Measurements from ENCODE around the gene ANK3. TPM values are rescaled to one million over a fixed set of nuclear protein-coding genes. Genes with fewer than 3 reads are reported as not detected.

ANK3 gene
- total RNA-seq, 2 donors from 2014 or later = 41.0 to 113 TPM

DNA sequence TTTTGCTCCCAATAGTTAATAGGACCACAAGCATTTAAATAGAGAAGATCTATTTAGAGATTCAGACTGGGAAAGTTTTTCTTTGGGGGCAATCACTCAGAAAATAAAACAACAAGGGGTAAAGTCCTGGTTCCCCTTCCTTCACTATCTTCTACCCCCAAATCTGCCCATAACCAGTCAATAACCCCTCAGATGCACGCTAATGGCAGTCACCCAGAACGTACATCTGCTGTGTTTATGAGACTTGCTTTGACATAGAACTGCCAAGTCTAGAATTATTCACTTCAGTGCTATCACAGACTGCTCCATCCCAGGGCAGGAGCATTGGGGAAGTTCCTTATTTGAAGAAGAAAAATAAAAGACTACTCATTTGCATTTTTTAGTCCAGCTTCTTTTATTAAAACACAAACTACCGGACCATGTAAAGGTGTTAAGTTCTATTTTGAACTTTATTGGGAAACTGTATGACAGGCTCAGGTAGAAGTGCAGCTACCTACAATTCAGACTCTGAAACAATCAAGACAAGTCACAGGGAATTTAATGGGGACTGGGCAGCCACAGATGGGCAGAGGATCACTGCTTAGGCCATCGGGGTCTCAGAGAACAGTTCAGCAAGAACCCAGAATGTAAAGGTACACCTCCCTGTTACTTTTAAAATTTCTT lies 38.4 kb downstream of the ANK3 start:
- no peak for TF ChIP-seq POLR2A (IDR thresholded peaks at IDR 0.05)
- intact Hi-C loops (cut with DNase I) = no loop called here
- ATAC-seq = no peak
- Histone ChIP-seq H3K4me1 (peaks cover 11% of the 10 kb centered on the region), H3K9me3 (no peaks in the 10 kb centered on the region), H3K36me3 (replicated peaks in 1 of 2; ENCODE audit: insufficient read depth in 1 of 2, low read depth in 2 of 2) (no peaks in the 10 kb centered on the region), H3K27me3 (no peaks in the 10 kb centered on the region), H3K4me3 (no peak overlapping the region), H3K27ac (peak overlapping the region in 1 of 4 donors; percentile 11)
- WGBS, 2 donors = 69 to 74% methylated on average over 4 of the region's 4 CpGs
- DNase-seq = no peak

DNA sequence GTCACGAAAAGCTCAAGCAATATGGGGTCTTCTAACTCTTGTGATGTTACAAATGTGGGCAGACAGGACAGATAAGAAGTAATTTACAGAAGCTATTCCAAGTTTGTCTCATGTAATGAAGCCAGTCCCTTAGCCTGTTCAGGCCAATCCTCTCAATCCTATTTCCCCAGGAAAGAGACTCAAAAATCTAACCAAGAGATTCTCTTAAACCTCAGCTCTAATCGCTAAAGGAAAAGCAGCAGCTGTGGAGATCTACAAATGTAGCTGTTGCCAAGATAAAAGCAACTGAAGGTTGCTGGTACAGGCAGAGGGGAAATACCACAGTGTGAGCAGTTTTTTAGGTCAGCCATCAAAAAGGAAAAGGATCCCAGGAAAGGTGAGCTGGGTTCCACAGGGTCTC lies 39.3 kb downstream of the ANK3 start:
- ATAC-seq = peak; percentile 59
- H3K27ac ChIP-seq = no peak overlapping the region
- 32 to 44% methylated on average over 2 of the region's 2 CpGs for WGBS, 2 donors

DNA sequence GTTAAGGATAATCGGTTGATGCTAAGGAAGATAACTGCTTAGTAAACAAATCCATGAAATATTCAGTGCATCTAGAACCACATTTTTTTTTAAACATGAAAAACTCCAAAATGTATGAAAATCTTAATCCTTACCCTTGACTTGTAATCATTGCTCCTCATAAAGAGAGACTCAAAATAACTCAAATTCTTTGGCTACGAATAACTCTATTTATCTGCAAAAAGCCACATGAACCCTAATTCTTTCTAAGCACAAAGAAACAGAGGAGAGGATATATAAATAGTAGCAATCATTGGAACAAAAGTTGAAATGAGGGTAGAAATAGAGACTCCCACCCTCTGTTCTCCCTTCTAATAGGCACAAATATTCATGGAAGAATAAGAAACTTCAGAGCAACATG lies 40.2 kb downstream of the ANK3 start:
- 80 to 81% methylated on average over 2 of the region's 2 CpGs for WGBS, 2 donors
- Histone ChIP-seq H3K27ac (no peak overlapping the region), H3K27me3 (no peaks in the 10 kb centered on the region), H3K4me3 (no peak overlapping the region), H3K9me3 (no peaks in the 10 kb centered on the region), H3K36me3 (replicated peaks in 1 of 2; ENCODE audit: insufficient read depth in 1 of 2, low read depth in 2 of 2) (no peaks in the 10 kb centered on the region), H3K4me1 (peaks cover 11% of the 10 kb centered on the region)
- intact Hi-C loops (cut with DNase I) = no loop called here
- TF ChIP-seq, protein P1, sequence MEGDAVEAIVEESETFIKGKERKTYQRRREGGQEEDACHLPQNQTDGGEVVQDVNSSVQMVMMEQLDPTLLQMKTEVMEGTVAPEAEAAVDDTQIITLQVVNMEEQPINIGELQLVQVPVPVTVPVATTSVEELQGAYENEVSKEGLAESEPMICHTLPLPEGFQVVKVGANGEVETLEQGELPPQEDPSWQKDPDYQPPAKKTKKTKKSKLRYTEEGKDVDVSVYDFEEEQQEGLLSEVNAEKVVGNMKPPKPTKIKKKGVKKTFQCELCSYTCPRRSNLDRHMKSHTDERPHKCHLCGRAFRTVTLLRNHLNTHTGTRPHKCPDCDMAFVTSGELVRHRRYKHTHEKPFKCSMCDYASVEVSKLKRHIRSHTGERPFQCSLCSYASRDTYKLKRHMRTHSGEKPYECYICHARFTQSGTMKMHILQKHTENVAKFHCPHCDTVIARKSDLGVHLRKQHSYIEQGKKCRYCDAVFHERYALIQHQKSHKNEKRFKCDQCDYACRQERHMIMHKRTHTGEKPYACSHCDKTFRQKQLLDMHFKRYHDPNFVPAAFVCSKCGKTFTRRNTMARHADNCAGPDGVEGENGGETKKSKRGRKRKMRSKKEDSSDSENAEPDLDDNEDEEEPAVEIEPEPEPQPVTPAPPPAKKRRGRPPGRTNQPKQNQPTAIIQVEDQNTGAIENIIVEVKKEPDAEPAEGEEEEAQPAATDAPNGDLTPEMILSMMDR (IDR thresholded peaks at IDR 0.05) = no peak
- TF ChIP-seq POLR2A (IDR thresholded peaks at IDR 0.05) = no peak
- DNase-seq (no peak), ATAC-seq (no peak)

More for the DNA sequence above, 39.3 kb downstream of the ANK3 start:
- Histone ChIP-seq H3K4me3 (no peak overlapping the region), H3K27me3 (no peaks in the 10 kb centered on the region), H3K36me3 (replicated peaks in 1 of 2; ENCODE audit: insufficient read depth in 1 of 2, low read depth in 2 of 2) (no peaks in the 10 kb centered on the region), H3K9me3 (no peaks in the 10 kb centered on the region), H3K4me1 (peaks cover 11% of the 10 kb centered on the region)
- DNase-seq = peak in 3 of 4 donors; percentile 27 to 41 (median 36)
- intact Hi-C loops (cut with DNase I) = no loop called here
- TF ChIP-seq, protein P1 (IDR thresholded peaks at IDR 0.05) = no peak

DNA sequence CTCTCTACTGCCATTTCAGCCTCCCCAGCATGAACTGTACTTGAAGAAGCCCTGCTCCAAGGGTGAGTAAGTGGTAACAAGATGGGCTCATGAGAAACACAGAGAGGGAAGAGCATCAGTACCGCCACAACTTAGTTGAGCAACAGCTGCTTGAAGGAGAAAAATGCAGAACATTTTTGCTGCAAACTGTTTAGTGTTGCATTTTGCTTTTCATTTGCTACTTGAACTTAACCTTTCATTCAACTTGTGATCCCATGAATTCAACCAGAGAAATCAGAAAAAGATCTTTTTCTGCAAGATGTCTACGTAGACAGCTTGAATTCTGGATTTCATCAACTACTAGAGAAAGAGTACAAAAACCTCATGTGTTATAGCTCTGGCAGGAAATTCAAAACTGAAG lies 40.7 kb downstream of the ANK3 start:
- H3K27ac ChIP-seq = no peak overlapping the region
- WGBS, 2 donors = 92 to 93% methylated on average over 2 of the region's 2 CpGs
- no peaks in the 10 kb centered on the region for H3K9me3 ChIP-seq
- DNase-seq = no peak
- TF ChIP-seq, protein P1 (IDR thresholded peaks at IDR 0.05) = no peak
- TF ChIP-seq POLR2A (IDR thresholded peaks at IDR 0.05) = no peak
- peaks cover 11% of the 10 kb centered on the region for H3K4me1 ChIP-seq
- H3K36me3 ChIP-seq (replicated peaks in 1 of 2; ENCODE audit: insufficient read depth in 1 of 2, low read depth in 2 of 2) = no peaks in the 10 kb centered on the region
- ATAC-seq = no peak
- intact Hi-C loops (cut with DNase I) = no loop called here
- no peaks in the 10 kb centered on the region for H3K27me3 ChIP-seq
- H3K4me3 ChIP-seq = no peak overlapping the region

DNA sequence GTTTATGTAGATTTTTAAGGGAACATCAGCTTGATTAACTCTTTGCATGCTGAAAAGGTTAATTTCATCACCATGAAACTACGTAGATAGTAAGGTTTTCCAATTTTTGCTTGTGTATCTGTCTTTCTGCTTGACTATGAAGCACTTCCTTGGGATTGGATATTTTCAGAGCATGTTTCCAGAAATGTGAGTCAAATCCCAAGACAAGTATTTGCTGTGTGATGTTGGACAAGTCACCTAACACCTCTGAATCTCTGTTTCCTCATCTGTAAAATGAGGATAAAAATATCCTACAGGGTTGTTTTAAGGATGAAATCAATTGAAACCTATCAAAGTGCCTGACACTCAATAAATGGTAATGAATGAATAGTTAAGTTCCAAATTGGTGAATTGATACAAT lies 42.4 kb downstream of the ANK3 start:
- WGBS, 2 donors = 91 to 100% methylated on average over 1 of the region's 1 CpG

DNA sequence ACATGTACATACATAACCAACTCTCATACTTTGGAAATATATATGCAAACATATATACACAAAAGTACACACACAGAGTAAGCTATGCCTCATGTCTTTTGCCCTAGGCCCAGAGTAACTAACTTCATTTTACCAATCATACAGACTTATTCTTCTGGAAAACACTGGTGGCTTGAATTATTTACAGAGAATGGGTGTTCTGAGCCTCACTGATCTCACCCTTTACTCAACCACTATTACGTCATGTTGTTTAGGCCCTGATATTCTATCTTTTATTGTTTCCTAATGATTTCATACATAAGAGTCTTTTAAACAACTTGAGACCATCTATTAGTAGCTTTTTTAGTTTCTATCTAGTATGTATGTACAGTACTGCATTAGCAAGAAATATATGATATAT lies 43.0 kb downstream of the ANK3 start:
- peaks cover 11% of the 10 kb centered on the region for H3K4me1 ChIP-seq
- H3K9me3 ChIP-seq = no peaks in the 10 kb centered on the region
- no peak overlapping the region for H3K4me3 ChIP-seq
- intact Hi-C loops (cut with DNase I) = no loop called here
- no peak overlapping the region for H3K27ac ChIP-seq
- DNase-seq (no peak), ATAC-seq (no peak)
- TF ChIP-seq POLR2A (IDR thresholded peaks at IDR 0.05) = no peak
- TF ChIP-seq, protein P1 (IDR thresholded peaks at IDR 0.05) = no peak
- 87 to 88% methylated on average over 1 of the region's 1 CpG for WGBS, 2 donors
- no peaks in the 10 kb centered on the region for H3K27me3 ChIP-seq
- no peaks in the 10 kb centered on the region for H3K36me3 ChIP-seq (replicated peaks in 1 of 2; ENCODE audit: insufficient read depth in 1 of 2, low read depth in 2 of 2)

More for the DNA sequence above, 42.4 kb downstream of the ANK3 start:
- DNase-seq (no peak), ATAC-seq (no peak)
- Histone ChIP-seq H3K27me3 (no peaks in the 10 kb centered on the region), H3K9me3 (no peaks in the 10 kb centered on the region), H3K4me3 (no peak overlapping the region), H3K36me3 (replicated peaks in 1 of 2; ENCODE audit: insufficient read depth in 1 of 2, low read depth in 2 of 2) (no peaks in the 10 kb centered on the region), H3K27ac (no peak overlapping the region), H3K4me1 (peaks cover 11% of the 10 kb centered on the region)
- no peak for TF ChIP-seq POLR2A (IDR thresholded peaks at IDR 0.05)
- intact Hi-C loops (cut with DNase I) = no loop called here
